Stomach (tissue), 9 donors: ENCODE measurements around the gene KEAP1. TPM values are rescaled to one million over a fixed set of nuclear protein-coding genes. Genes with fewer than 3 reads are reported as not detected.

Experiments used
- DNase-seq, 2 donors: peaks; one replicate each; pipeline versions ENCODE4 v3.0.0 to v3.0.0-alpha.2; 2013 to 2019
- H3K27ac ChIP-seq, 5 donors: fragments of 200-600 bp in 4 of 5; sonication (generic) in 4 of 5; one replicate each; pipeline ENCODE4 v1.5.1; 2013 to 2019; ENCODE audit warnings: mild to moderate bottlenecking in 1 of 5, moderate library complexity in 1 of 5
- H3K27me3 ChIP-seq, 3 donors: fragments of 200-600 bp; sonication (generic); one replicate each; pipeline ENCODE4 v1.5.1; 2017 to 2019; ENCODE audit warnings: mixed run types in 1 of 3
- H3K36me3 ChIP-seq, 4 donors: fragments of 200-600 bp; sonication (generic); 1 replicate in 3 of 4; 2 replicates in 1 of 4; pipeline ENCODE4 v1.5.1; 2016 to 2019
- H3K4me1 ChIP-seq, 4 donors: fragments of 200-600 bp; sonication (generic); one replicate each; pipeline ENCODE4 v1.5.1; 2016 to 2019
- H3K4me3 ChIP-seq, 4 donors: fragments of 200-600 bp; sonication (generic) in 3 of 4; one replicate each; pipeline ENCODE4 v1.5.1; 2016 to 2019; ENCODE audit warnings: mild to moderate bottlenecking in 1 of 4
- H3K9me3 ChIP-seq, 4 donors: fragments of 200-600 bp; sonication (generic); one replicate each; pipeline ENCODE4 v1.5.1; 2016 to 2019
- EP300 ChIP-seq: sonication (generic); formaldehyde crosslinking; IDR thresholded peaks from one replicate; pipeline ENCODE4 v1.6.1; 2017; ENCODE audit warnings: antibody characterized with exemption
- POLR2A ChIP-seq, 4 donors: fragments of 450-650 bp; IDR thresholded peaks; one replicate each; pipeline ENCODE4 v1.6.1; 2016; ENCODE audit warnings: antibody characterized with exemption in 4 of 4, control low read depth in 2 of 4, mild to moderate bottlenecking in 1 of 4, moderate library complexity in 1 of 4
- POLR2AphosphoS5 ChIP-seq, 3 donors: sonication (generic); formaldehyde crosslinking; IDR thresholded peaks; one replicate each; pipeline ENCODE4 v1.6.1; 2016; ENCODE audit warnings: antibody characterized with exemption in 3 of 3
- WGBS, 5 donors: extraction: QIAGEN DNeasy Blood & Tissue Kit in 3 of 5; methylation state at CpG; one replicate each; pipeline versions ENCODE4 v1.1.5 to v1.1.7; 2013 to 2018; 5-methylcytosine and 5-hydroxymethylcytosine counted together
- intact Hi-C: fragments of 100-400 bp; cut with DNase I; formaldehyde crosslinking; loops from one replicate; pipeline ENCODE4 v1.15.1; 2023; ENCODE audit warnings: low total_unique reads
- polyA plus RNA-seq, 3 donors: library from polyadenylated mRNA; stranded (reverse); fragments of 200-250 nt; gene quantifications; one replicate each; pipeline ENCODE4 v1.2.3, GENCODE V29; 2013
- total RNA-seq, 5 donors: library from RNA; depleted of rRNA; stranded (reverse); fragments of >200 nt; gene quantifications; one replicate each; pipeline versions ENCODE4 v1.1.0 to v1.2.3, GENCODE V29; 2014 to 2016
- TF ChIP-seq, protein P1 (sequence below), 7 experiments: fragments of 450-650 bp in 4 of 7; fragments of 200-600 bp in 3 of 7; sonication (generic) in 3 of 7; IDR thresholded peaks; one replicate each; pipeline ENCODE4 v1.5.1; 2016 to 2019; ENCODE audit warnings: antibody characterized with exemption in 7 of 7, control low read depth in 2 of 7, mild to moderate bottlenecking in 1 of 7
- donor health status: healthy with polysubstance abuse.
- donor health status: Bipolar disorder and iron deficiency.
- donor health status: healthy.

The KEAP1 gene
- total and polyA plus RNA-seq, 8 donors: 15.8 to 88.1 (median 37.4) TPM

DNA sequence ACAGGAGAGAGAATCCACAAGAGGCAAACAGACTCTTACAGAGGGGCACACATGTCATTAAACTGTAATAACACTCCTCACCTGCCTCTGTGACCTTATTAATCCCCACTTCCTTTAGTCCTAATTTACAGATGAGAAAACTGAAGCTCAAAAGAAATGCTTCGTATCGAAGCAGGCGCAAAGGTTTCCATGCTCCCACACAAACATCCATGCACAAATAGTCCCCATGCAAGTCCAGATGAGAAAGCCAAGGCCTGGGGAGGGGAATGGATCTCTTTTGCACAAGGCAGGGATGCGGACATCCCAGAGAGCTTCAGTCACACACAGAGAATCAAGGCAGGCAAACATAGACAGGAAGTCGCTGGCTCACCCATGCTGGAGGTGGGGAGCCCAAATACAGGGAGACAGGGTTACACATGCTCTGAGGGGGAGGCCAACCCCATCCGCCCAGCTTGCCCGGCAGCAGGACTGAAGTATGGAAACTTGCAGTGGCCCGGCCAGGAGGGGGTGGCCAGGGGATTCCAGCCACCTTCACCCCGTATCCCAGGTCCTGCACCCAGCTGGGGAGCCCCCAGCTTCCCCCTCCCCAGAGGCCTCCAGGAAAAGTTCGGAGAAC lies 13.6 kb upstream of the KEAP1 start:
- DNase-seq: no peak
- Histone ChIP-seq H3K9me3 (no peaks in the 10 kb centered on the region), H3K4me3 (peak overlapping the region; percentile 15 to 43 (median 24)), H3K27ac (no peak overlapping the region), H3K4me1 (peaks cover 28 to 51% (median 45%) of the 10 kb centered on the region in 4 donors), H3K36me3 (no peaks in the 10 kb centered on the region), H3K27me3 (peaks cover 31 to 100% (median 75%) of the 10 kb centered on the region in 3 donors)
- intact Hi-C loops: no loop called here
- WGBS, 5 donors: 38 to 59% (median 43%) methylated on average over 5 to 10 of the region's 10 CpGs
- no peak for TF ChIP-seq POLR2AphosphoS5 (IDR thresholded peaks at IDR 0.05)
- TF ChIP-seq POLR2A (IDR thresholded peaks at IDR 0.05): no peak
- no peak for TF ChIP-seq EP300
- TF ChIP-seq, protein P1, sequence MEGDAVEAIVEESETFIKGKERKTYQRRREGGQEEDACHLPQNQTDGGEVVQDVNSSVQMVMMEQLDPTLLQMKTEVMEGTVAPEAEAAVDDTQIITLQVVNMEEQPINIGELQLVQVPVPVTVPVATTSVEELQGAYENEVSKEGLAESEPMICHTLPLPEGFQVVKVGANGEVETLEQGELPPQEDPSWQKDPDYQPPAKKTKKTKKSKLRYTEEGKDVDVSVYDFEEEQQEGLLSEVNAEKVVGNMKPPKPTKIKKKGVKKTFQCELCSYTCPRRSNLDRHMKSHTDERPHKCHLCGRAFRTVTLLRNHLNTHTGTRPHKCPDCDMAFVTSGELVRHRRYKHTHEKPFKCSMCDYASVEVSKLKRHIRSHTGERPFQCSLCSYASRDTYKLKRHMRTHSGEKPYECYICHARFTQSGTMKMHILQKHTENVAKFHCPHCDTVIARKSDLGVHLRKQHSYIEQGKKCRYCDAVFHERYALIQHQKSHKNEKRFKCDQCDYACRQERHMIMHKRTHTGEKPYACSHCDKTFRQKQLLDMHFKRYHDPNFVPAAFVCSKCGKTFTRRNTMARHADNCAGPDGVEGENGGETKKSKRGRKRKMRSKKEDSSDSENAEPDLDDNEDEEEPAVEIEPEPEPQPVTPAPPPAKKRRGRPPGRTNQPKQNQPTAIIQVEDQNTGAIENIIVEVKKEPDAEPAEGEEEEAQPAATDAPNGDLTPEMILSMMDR (IDR thresholded peaks at IDR 0.05): no peak

DNA sequence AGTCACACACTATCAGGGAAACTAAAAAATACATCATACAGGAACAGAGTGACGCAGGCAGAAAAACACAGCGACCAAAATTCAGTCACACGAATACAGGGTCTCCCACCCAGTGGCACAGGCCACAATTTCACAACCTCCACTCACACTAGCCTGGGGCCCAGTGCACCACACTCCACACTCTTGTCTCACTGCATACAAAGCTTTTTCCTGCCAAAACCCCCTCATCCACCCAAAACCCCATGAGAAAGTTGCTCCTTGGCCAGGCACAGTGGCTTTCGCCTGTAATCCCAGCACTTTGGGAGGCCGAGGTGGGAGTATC lies 12.9 kb upstream of the KEAP1 start:
- peaks cover 28 to 43% (median 38%) of the 10 kb centered on the region in 4 donors for H3K4me1 ChIP-seq
- H3K4me3 ChIP-seq: no peak overlapping the region
- intact Hi-C loops: no loop called here
- DNase-seq: no peak
- no peak overlapping the region for H3K27ac ChIP-seq
- peaks cover 31 to 100% (median 80%) of the 10 kb centered on the region in 3 donors for H3K27me3 ChIP-seq
- TF ChIP-seq POLR2A (IDR thresholded peaks at IDR 0.05): no peak
- no peak for TF ChIP-seq POLR2AphosphoS5 (IDR thresholded peaks at IDR 0.05)
- TF ChIP-seq EP300: no peak
- TF ChIP-seq, protein P1 (IDR thresholded peaks at IDR 0.05): no peak
- no peaks in the 10 kb centered on the region for H3K36me3 ChIP-seq
- no peaks in the 10 kb centered on the region for H3K9me3 ChIP-seq
- 86 to 97% (median 89%) methylated on average over 5 of the region's 5 CpGs for WGBS, 5 donors

DNA sequence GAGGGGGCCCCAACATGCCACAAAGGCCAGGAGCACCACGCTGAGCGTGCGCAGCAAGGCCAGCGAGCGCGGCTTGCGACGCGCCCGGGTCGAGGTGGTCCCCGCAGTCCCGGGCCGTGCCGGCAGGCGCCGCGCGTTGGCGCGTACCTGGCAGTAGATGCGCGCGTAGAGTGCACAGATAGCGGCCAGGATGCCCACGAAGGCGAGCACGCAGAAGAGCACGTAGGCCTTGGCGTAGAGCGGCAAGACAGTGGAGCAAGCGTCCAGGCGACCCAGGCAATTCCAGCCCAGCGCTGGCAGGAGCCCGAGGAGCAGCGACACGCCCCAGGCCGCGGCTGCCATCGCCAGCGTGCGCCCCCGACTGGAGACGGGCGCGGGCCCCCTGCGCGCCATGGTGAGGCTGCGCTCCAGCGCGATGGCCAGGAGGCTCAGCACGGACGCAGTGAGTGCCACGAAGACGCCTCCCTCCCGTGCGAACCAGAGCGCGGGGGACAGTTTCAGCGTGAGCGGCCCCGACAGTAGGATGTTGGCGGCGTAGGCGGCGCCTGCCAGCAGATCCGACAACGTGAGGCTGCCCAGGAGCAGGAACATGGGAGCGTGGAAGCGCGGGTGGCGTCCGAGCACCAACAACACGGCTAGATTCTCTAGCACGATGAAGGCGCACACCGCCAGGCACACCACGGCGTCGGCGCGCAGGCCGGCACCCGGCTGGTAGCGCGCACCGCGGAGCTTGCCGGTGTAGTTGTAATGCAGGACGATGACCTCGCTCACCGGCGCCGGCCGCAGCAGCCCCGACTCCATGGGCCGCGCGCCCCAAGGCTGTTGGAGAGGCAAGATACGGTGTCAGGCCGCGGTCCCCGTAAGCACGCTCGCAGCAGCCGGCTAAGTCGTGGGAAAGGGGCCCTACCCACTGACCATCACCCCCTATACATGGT lies 11.3 kb upstream of the KEAP1 start:
- Histone ChIP-seq H3K4me1 (peaks cover 28 to 45% (median 41%) of the 10 kb centered on the region in 4 donors), H3K9me3 (no peaks in the 10 kb centered on the region), H3K4me3 (peak overlapping the region in 1 of 4 donors; percentile 6), H3K36me3 (no peaks in the 10 kb centered on the region), H3K27me3 (peaks cover 31 to 100% (median 85%) of the 10 kb centered on the region in 3 donors), H3K27ac (no peak overlapping the region)
- peak in 1 of 2 donors; percentile 46 for DNase-seq
- WGBS, 5 donors: 7 to 18% (median 10%) methylated on average over 45 to 107 of the region's 107 CpGs
- intact Hi-C loops: no loop called here
- no peak for TF ChIP-seq POLR2A (IDR thresholded peaks at IDR 0.05)

DNA sequence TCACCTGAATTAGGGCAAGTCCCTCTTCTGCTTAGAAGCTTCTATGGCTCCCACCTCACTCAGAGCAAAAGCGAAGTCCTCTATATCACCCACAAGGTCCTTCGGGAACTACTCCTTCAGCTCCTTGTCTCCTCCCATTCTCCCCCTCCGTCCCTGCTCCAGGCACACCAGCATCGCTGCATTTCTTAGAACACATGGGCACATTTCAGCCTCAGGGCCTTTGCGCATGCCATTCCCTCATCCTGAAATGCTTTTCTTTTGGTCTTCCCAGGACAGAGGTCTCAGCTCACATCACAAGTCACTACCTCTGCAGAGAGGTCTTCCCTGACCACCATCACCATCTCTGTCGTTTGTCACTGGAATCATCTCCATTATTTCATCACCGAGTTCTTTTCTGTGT lies 10.1 kb upstream of the KEAP1 start:
- intact Hi-C loops: no loop called here
- Histone ChIP-seq H3K4me3 (no peak overlapping the region), H3K36me3 (no peaks in the 10 kb centered on the region), H3K27me3 (peaks cover 31 to 98% (median 74%) of the 10 kb centered on the region in 3 donors), H3K4me1 (peaks cover 23 to 36% (median 33%) of the 10 kb centered on the region in 4 donors), H3K27ac (no peak overlapping the region), H3K9me3 (no peaks in the 10 kb centered on the region)
- no peak for DNase-seq
- WGBS, 5 donors: 77 to 85% (median 80%) methylated on average over 7 of the region's 7 CpGs
- TF ChIP-seq POLR2A (IDR thresholded peaks at IDR 0.05) (no peak), EP300 (no peak), POLR2AphosphoS5 (IDR thresholded peaks at IDR 0.05) (no peak)
- TF ChIP-seq, protein P1 (IDR thresholded peaks at IDR 0.05): no peak
